ENCODE data around the gene ZFR.
"Not testable (repeated sequence)": the region's sequence is repeated elsewhere in the genome, so short reads cannot be mapped to it uniquely, and the experiment has no call there.

ZFR gene

GRCh38 chr5:32406650-32407049 lies 37.9 kb downstream of the ZFR start:
- no peak for DNase-seq

- DNase-seq = no peak
Measured at GRCh38 chr5:32405507-32405906, 39.0 kb downstream of the ZFR start.

GRCh38 chr5:32403760-32404159 lies 40.8 kb downstream of the ZFR start:
- no peak for DNase-seq

GRCh38 chr5:32400401-32400800 lies 44.1 kb downstream of the ZFR start:
- no peak for DNase-seq

- not testable (repeated sequence) for DNase-seq
Measured at GRCh38 chr5:32398754-32399153, 45.8 kb downstream of the ZFR start.

GRCh38 chr5:32394981-32395380 lies 49.6 kb downstream of the ZFR start:
- no peak for DNase-seq

GRCh38 chr5:32392039-32392438 lies 52.5 kb downstream of the ZFR start:
- no peak for DNase-seq

GRCh38 chr5:32390819-32391591 lies 53.5 kb downstream of the ZFR start:
- no peak for DNase-seq

- no peak for DNase-seq
Measured at GRCh38 chr5:32388432-32389129, 56.0 kb downstream of the ZFR start.

GRCh38 chr5:32387841-32388240 lies 56.7 kb downstream of the ZFR start:
- no peak for DNase-seq

GRCh38 chr5:32387211-32387610 lies 57.3 kb downstream of the ZFR start:
- DNase-seq = no peak

- DNase-seq = no peak
Measured at GRCh38 chr5:32384621-32385020, 59.9 kb downstream of the ZFR start.

- no peak for DNase-seq
Measured at GRCh38 chr5:32383586-32383985, 61.0 kb downstream of the ZFR start.

GRCh38 chr5:32383065-32383464 lies 61.5 kb downstream of the ZFR start:
- DNase-seq = no peak

- no peak for DNase-seq
Measured at GRCh38 chr5:32379421-32379820, 65.1 kb downstream of the ZFR start.

- DNase-seq = no peak
Measured at GRCh38 chr5:32378966-32379365, 65.6 kb downstream of the ZFR start.

GRCh38 chr5:32369542-32370155 lies 74.9 kb downstream of the ZFR start:
- no peak for DNase-seq

GRCh38 chr5:32369032-32369431 lies 75.5 kb downstream of the ZFR start:
- no peak for DNase-seq

GRCh38 chr5:32367271-32367670 lies 77.3 kb downstream of the ZFR start:
- not testable (repeated sequence) for DNase-seq

- DNase-seq = no peak
Measured at GRCh38 chr5:32365623-32366022, 78.9 kb downstream of the ZFR start.

- DNase-seq = no peak
Measured at GRCh38 chr5:32363030-32363429, 81.5 kb downstream of the ZFR start.

GRCh38 chr5:32362527-32362926 lies 82.0 kb downstream of the ZFR start:
- no peak for DNase-seq

- DNase-seq = no peak
Measured at GRCh38 chr5:32360906-32361305, 83.6 kb downstream of the ZFR start.

GRCh38 chr5:32358611-32359010 lies 85.9 kb downstream of the ZFR start:
- DNase-seq = no peak
